Kidney capillary endothelial cell (primary cell): Measurements from ENCODE around the gene CLEC10A.

Experiments used
- DNase-seq: peaks from one replicate; pipeline ENCODE4 v3.0.0-alpha.2; 2018; ENCODE audit warnings: low spot score

The CLEC10A gene

DNA sequence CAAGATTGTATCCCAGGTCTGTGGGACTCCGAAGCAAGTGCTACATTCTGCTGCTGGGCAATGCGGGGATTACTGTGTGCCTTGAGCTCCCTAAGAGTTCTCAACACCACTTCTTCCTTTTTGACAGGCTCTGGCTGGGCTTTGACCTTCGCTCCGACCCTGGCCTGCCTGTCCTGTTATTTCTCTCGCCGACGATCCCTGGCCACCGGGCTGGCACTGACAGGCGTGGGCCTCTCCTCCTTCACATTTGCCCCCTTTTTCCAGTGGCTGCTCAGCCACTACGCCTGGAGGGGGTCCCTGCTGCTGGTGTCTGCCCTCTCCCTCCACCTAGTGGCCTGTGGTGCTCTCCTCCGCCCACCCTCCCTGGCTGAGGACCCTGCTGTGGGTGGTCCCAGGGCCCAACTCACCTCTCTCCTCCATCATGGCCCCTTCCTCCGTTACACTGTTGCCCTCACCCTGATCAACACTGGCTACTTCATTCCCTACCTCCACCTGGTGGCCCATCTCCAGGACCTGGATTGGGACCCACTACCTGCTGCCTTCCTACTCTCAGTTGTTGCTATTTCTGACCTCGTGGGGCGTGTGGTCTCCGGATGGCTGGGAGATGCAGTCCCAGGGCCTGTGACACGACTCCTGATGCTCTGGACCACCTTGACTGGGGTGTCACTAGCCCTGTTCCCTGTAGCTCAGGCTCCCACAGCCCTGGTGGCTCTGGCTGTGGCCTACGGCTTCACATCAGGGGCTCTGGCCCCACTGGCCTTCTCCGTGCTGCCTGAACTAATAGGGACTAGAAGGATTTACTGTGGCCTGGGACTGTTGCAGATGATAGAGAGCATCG is 41.8 kb downstream of the CLEC10A start:
- DNase-seq = no peak

DNA sequence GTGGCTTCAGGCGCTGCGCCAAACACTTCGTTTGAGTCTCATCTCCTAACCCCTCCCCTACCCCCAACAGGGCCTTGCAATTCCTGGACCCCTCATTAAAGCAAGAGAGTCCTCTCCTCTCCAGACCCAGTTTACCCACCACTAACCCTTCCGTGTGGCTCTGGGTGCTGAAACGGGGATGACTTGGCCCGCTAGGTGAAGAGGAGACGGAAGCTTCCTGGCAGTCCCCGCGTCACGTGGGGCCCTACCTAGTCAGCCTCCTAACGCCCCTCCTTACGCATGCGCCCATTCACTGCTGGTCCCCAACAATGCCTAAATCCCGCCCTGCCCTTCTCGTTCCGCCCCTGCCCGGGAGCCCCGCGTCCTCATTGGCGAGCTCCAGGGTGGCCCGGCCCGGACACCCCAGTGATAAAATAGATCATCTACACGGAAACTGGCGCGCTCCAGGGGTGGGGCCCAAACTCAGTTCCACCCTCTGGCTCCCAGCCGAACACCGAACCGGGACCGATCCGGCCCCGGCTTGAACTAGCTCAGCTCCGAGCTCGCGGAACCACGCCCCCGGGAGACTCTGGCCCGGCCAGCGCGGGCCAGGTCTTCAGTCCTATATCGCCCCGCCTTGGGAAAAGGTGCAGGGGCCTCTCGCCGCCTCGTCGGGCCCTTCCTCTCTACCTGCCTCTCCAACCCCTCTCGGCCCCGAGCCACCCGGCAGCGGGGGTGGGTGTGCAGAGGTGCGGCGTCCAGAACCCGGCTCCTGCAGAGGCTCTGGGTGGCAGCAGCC is 44.3 kb downstream of the CLEC10A start, which contains the start of gene SLC16A13:
Gene SLC16A13, plus strand, starts transcription at position 425 of the 778 bp plus-strand sequence. CDS start 368 bp downstream, outside the sequence.
- peak; percentile 93 for DNase-seq

DNA sequence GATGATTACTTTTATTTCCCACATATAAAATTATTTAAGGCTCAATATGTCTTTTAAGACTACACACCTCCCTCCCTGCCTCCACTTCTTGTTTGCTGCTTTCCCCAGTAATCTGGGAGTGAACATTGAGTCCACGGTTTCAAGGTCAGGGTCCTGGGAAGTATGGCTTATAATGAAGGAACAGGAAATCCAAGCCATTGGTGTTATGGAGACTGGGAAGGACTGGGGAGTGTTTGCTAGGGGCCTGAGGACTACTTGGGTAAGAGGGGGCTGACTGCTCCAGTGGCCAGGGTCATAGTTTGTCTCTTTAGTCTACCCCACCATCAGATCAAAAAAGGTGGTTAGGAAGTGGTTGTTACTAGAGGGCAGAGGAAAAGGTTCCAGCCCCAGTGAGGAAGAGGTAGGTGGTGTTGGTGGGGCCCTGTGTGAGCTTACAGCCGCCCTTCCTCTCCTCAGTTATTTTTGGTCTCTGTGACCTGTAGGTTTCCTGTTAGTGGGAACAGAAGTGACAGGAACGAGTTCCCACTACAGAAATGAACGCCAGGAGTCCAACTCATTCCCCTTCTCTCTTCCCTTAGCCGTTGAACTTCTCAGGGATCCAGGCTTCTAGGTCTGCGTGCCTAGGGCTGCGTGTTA is 45.0 kb downstream of the CLEC10A start:
- DNase-seq = peak; percentile 73

GRCh38 chr17:7029659-7030058 is 50.4 kb downstream of the CLEC10A start:
- peak; percentile 91 for DNase-seq

DNA sequence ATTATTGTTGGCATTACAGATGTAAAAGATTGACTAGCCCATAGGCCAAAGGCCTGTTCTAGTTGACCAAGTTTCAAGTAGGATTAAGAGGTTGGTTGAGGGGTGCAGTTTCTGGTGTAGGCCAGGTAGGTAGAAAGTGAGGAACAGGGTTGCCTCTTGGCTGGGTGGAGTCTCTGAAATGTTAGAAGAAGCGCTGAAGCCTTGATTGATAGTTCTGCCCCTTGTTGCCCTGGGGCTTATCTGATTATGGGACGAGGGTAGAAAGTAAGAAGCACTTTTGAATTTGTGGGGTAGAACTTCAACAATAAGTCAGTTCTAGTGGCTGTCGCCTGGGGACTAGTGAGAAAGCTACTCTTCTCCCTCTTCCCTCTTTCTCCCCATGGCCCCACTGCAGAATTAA is 51.0 kb downstream of the CLEC10A start:
- DNase-seq = no peak

- DNase-seq = no peak
Observed at GRCh38 chr17:7027335-7027734, 52.7 kb downstream of the CLEC10A start.

GRCh38 chr17:7026471-7027115 is 53.5 kb downstream of the CLEC10A start:
- DNase-seq = no peak

DNA sequence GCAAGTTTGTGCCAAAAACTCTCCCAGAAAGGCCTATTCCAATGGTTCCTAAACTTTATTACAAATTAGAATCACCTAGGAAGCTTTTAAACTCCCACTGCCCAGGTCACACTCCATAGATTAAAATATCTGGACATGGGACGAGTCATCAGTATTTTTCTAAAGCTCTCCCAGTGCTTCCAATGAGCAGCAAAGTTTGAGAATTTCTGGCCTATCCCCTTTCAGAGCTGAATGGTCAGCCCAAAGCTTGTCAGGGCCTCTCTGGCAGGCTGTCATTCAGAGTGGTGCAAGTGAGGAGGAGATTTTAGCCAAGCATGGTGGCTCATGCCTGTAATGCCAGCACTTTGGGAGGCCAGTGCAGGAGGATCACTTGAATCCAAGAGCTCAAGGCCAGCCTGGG is 54.8 kb downstream of the CLEC10A start:
- DNase-seq = no peak
